ENCODE data around the gene WDFY2.

The WDFY2 gene

DNA sequence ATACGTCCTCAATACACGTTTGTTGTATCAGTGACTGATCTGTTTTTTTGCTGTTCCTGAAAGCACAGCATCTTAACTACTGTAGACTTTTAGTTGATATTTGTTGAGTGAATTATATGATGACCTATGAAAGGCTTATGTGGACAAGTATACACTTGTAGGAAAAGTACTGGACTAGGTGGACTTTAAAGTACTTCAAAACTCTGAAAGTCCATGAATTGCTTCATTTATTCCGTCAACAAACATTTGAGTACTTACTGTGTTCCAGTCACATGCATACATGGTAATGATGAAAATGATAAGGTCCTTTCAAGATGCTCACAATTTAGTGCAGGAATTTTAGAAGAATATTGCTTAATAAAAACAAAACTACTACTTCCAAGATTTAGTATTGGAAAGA is 3.1 kb downstream of the WDFY2 start:
- H3K27ac ChIP-seq, result no peak overlapping the region
- TF ChIP-seq, protein P1, sequence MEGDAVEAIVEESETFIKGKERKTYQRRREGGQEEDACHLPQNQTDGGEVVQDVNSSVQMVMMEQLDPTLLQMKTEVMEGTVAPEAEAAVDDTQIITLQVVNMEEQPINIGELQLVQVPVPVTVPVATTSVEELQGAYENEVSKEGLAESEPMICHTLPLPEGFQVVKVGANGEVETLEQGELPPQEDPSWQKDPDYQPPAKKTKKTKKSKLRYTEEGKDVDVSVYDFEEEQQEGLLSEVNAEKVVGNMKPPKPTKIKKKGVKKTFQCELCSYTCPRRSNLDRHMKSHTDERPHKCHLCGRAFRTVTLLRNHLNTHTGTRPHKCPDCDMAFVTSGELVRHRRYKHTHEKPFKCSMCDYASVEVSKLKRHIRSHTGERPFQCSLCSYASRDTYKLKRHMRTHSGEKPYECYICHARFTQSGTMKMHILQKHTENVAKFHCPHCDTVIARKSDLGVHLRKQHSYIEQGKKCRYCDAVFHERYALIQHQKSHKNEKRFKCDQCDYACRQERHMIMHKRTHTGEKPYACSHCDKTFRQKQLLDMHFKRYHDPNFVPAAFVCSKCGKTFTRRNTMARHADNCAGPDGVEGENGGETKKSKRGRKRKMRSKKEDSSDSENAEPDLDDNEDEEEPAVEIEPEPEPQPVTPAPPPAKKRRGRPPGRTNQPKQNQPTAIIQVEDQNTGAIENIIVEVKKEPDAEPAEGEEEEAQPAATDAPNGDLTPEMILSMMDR (conservative IDR thresholded peaks at IDR 0.05), result no peak

DNA sequence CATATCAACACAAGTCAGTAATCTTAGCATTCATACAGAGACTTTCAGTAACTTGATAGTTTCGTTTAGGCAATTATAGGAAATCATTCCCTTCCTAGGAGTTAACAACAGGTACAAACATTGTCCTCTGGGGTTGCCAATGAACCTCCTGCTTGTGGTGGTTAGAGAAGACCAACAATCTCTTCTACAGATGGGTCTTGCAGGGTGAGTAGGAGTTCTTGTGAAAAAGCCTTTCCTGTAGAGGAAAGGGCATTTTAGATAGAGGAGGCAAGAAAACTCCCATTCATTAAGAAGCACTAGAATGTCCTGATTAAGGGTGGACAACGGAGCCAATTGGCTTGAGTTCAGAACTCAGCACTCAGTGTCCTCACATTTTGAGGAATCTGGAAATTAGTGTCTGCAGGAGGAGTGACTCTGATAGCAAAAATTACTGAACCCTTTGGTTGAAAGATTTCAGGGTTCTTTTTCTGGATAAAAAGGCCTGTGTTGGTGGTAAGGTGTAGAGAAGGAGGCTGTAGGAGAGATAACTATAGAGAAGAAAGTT is 4.2 kb downstream of the WDFY2 start:
- H3K27ac ChIP-seq, result peak overlapping the region; percentile 80; the same call in 1 of the 2 replicates
- TF ChIP-seq, protein P1 (conservative IDR thresholded peaks at IDR 0.05), result no peak

- H3K27ac ChIP-seq, result peak overlapping the region; percentile 80
- TF ChIP-seq, protein P1 (conservative IDR thresholded peaks at IDR 0.05), result no peak
Observed at GRCh38 chr13:51589793-51590192, 5.5 kb downstream of the WDFY2 start.

- peak overlapping the region; percentile 80 for H3K27ac ChIP-seq
- TF ChIP-seq, protein P1 (conservative IDR thresholded peaks at IDR 0.05), result no peak
Observed at GRCh38 chr13:51590231-51590970, 6.1 kb downstream of the WDFY2 start.

GRCh38 chr13:51590971-51591627 is 6.8 kb downstream of the WDFY2 start:
- H3K27ac ChIP-seq, result peak overlapping the region; percentile 80
- TF ChIP-seq, protein P1 (conservative IDR thresholded peaks at IDR 0.05), result no peak

GRCh38 chr13:51591938-51592337 is 7.7 kb downstream of the WDFY2 start:
- peak overlapping the region; percentile 80 for H3K27ac ChIP-seq

DNA sequence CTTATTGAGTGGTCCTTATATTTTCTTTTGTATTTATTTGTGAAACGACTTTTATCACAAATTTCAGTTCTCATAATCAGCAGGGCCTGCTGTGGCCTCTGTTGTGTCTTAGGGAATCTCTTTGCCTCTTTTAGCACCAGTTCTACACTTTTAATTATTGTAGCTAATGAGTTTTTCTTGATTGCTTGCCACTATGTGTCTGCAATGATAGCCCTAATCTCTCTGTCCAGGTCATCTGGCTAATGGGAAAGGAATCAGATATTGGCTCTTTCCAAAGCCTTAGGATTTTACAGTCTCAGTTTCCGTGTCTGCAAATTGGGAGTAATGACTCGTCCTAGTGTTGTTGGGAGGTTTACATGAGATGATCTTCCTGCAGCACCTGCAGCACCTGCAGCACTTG is 10.2 kb downstream of the WDFY2 start:
- TF ChIP-seq, protein P1 (conservative IDR thresholded peaks at IDR 0.05), result no peak

DNA sequence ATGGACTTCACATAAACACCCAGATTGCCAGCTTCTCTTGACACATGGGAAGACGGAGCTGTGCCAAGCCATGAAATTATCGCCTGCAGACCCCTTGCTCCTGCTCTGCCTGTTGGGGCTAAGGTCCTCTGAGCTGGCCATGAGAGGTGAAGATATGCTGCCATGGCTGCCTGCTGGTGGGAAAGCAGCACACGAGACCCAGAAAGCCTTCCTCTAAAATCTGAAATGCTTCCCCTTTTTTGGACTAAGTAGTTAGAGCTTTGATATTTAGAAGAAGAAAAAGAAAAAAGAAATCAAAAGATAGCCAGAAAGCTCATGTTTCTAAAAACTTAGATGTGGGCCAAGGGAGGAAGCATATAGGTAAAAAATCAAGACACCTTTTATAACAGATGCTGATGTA is 11.2 kb downstream of the WDFY2 start:
- H3K27ac ChIP-seq, result no peak overlapping the region
- TF ChIP-seq, protein P1 (conservative IDR thresholded peaks at IDR 0.05), result no peak

More for the DNA sequence above, 10.2 kb downstream of the WDFY2 start:
- H3K27ac ChIP-seq, result no peak overlapping the region

Data from VCaP (cell line).